ENCODE measurements around the gene SPARC.
"Not testable (repeated sequence)": the region's sequence is repeated elsewhere in the genome, so short reads cannot be mapped to it uniquely, and the experiment has no call there.

SPARC gene

DNA sequence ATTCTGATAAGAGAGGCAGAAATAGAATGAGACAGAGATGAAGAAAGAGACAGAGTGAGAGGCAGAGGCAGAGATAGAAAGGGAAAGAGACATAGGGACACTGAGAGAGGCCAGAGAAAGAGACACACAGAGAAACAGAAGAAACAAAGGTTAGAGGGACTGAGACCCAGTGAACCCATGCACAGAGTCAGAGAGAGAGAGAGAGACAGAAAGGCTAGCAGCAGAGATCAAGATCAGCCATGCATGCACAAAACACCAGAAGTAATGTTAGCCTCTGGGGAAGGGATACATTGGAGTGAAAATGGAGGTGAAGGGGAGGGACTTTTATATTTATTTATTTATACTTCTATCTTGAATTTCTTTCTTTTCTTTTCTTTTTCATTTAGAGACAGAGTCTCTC is 14.1 kb upstream of the SPARC start:
- no peak for TF ChIP-seq ZFX (IDR thresholded peaks at IDR 0.05; ENCODE audit: borderline replicate concordance)
- TF ChIP-seq, protein P1, sequence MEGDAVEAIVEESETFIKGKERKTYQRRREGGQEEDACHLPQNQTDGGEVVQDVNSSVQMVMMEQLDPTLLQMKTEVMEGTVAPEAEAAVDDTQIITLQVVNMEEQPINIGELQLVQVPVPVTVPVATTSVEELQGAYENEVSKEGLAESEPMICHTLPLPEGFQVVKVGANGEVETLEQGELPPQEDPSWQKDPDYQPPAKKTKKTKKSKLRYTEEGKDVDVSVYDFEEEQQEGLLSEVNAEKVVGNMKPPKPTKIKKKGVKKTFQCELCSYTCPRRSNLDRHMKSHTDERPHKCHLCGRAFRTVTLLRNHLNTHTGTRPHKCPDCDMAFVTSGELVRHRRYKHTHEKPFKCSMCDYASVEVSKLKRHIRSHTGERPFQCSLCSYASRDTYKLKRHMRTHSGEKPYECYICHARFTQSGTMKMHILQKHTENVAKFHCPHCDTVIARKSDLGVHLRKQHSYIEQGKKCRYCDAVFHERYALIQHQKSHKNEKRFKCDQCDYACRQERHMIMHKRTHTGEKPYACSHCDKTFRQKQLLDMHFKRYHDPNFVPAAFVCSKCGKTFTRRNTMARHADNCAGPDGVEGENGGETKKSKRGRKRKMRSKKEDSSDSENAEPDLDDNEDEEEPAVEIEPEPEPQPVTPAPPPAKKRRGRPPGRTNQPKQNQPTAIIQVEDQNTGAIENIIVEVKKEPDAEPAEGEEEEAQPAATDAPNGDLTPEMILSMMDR (IDR thresholded peaks at IDR 0.05) = no peak
- no peak overlapping the region for H3K27ac ChIP-seq

DNA sequence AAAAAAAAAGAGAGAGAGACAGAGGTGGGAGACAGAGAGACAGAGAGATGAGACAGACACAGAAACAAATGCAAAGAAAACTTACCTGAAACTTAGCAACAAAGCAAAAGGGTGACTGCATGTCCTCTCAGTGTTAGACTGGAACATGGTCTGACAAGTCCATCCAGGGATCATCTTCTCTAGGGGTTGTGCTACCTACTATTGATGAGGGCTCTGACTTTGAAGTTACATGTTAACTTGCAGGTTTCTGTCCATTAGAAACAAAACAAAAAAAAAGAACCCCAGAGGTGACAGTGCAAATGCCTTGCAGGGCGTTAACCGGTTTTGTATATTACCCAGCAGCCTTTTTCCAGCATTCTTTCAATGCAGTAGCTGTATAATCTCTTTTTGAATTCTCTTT is 13.6 kb upstream of the SPARC start:
- H3K27ac ChIP-seq = no peak overlapping the region
- TF ChIP-seq, protein P1 (IDR thresholded peaks at IDR 0.05) = no peak
- TF ChIP-seq ZFX (IDR thresholded peaks at IDR 0.05; ENCODE audit: borderline replicate concordance) = no peak

DNA sequence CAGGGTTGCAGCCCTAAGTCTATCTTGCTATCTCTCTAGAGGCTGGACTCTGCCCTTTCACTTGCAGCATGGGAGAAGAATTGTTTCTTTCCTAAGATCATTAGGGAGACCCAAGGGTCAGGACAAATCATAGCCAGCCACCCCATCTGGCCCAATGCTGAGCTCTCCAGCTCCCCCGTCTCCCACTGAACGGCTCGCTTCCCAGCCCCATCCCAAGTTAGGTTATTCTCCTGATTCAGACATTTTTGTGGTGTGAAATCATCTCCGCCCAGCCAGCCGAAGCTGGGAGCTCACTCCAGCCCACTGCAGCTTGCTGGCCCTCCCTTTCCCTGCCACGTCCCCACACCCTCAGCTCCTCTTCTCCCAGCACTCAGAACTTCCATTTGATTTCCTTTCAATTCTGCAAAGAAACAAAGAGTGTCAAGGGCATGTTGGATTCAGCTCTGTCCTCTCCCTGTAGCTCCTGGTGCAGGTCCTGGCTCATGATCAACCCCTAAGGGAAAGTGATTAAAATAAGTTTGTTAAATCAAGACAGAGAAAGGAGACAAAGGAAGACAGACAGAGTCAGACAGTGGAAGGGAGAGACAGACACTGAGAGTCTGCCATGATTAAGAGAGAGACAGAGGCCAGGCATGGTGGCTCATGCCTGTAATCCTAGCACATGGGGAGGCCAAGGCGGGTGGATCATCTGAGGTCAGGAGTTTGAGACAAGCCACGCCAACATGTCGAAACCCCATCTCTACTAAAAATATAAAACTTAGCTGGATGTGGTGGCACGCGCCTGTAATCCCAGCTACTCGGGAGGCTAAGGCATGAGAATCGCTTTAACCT is 12.6 kb upstream of the SPARC start:
- no peak overlapping the region for H3K27ac ChIP-seq
- TF ChIP-seq, protein P1 (IDR thresholded peaks at IDR 0.05) = no peak
- TF ChIP-seq ZFX (IDR thresholded peaks at IDR 0.05; ENCODE audit: borderline replicate concordance) = no peak

DNA sequence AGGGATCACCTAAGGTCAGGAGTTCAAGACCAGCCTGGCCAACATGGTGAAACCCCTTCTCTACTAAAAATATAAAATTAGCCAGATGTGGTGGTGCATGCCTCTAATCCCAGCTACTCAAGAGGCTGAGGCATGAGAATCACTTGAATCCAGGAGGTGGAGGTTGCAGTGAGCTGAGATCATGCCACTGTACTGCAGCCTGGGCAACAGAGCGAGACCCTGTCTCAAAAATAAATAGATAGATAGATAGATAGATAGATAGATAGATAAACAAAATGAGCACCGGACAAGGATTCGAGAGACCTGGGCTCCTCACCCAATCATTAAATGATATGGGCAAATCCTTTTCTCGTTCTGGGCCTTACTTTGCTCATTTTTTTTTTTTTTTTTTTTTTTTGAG is 11.4 kb upstream of the SPARC start:
- H3K27ac ChIP-seq = not testable (repeated sequence)

DNA sequence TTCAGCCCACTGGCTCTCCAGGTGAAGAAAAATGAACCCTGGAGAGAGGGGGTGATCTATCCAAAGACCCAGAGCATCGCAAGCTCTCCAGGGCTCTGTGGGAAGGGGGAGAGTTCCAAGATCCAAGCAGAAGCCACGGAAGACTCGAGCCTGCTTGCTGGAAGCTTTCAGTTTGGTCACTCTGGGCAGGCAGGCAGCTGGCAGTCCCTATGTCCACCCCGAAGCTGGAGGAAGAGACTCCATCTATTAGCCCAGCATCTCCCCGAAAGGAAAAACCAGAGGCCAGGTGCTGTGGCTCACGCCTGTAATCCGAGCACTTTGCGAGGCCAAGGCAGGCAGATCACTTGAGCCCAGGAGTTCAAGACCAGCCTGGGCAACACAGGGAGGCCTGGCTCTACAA is 10.7 kb upstream of the SPARC start:
- H3K27ac ChIP-seq = no peak overlapping the region
- TF ChIP-seq ZFX (IDR thresholded peaks at IDR 0.05; ENCODE audit: borderline replicate concordance) = no peak
- TF ChIP-seq, protein P1 (IDR thresholded peaks at IDR 0.05) = no peak

DNA sequence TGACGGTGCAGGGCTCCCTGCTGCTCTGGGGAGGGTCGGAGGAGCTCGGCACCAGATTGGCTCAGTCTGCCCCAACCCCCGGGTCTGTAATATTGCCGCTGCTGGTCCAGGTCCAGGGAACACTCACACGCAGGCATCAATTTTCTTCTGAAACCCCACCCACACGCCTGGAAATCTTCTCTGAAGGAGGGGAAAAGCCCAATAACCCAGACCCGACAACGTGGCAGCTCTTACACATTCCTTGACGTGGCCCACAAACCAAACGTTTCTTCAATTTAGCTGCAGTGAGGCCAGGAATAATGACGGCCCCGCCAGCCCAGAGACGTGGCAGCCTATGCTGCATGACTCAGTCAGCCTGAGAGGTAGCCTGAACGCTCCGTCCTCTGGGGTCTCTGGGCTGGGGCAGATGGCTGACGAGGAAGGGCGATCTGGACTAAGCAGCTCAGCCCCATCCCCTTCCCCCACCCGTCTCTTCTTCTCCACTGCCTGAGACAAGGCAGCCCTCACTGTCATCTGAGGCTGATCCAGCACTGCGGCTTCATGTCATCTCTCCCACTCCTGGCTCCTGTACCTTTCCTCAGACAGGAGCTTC is 9.9 kb upstream of the SPARC start:
- TF ChIP-seq, protein P1 (IDR thresholded peaks at IDR 0.05) = no peak
- no peak for TF ChIP-seq ZFX (IDR thresholded peaks at IDR 0.05; ENCODE audit: borderline replicate concordance)
- no peak overlapping the region for H3K27ac ChIP-seq

DNA sequence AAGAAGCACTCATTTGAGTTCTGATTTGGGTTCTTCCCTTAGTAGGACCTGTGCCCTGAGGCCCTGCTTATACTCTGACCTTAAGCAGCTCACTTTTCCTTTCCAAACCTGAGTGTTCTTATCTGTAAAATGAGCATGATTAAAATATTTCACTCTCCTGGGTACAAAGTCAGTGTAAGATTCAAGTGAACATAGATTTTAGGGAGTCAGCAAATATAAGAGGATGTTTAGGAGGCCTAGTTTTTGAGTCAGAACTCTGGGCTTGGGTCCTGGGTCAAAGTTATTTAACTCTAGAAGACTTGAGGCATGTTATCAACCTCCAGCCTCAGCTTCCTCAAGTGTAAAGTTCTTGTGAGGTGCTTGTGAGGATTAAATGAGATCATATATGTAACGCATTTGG is 8.7 kb upstream of the SPARC start:
- no peak overlapping the region for H3K27ac ChIP-seq
- no peak for TF ChIP-seq ZFX (IDR thresholded peaks at IDR 0.05; ENCODE audit: borderline replicate concordance)
- TF ChIP-seq, protein P1 (IDR thresholded peaks at IDR 0.05) = no peak
